Testis (tissue), 3 donors: ENCODE results near the gene AOC1. TPM values are rescaled to one million over a fixed set of nuclear protein-coding genes. Genes with fewer than 3 reads are reported as not detected.

Experiments
- DNase-seq: peaks from one replicate; pipeline ENCODE4 v3.0.0-alpha.2; 2019
- H3K27ac ChIP-seq, 2 donors: fragments of 200-600 bp; sonication (generic); one replicate each; pipeline ENCODE4 v1.5.1; 2019
- H3K27me3 ChIP-seq: fragments of 200-600 bp; sonication (generic); one replicate; pipeline ENCODE4 v1.5.1; 2019
- H3K36me3 ChIP-seq: fragments of 200-600 bp; sonication (generic); one replicate; pipeline ENCODE4 v1.5.1; 2017; ENCODE audit warnings: low read depth; ENCODE audit errors: missing control alignments
- H3K4me1 ChIP-seq: fragments of 200-600 bp; sonication (generic); one replicate; pipeline ENCODE4 v1.5.1; 2019
- H3K4me3 ChIP-seq, 2 donors: fragments of 200-600 bp; sonication (generic); one replicate each; pipeline ENCODE4 v1.5.1; 2017 to 2019
- H3K9me3 ChIP-seq: fragments of 200-600 bp; sonication (generic); one replicate; pipeline ENCODE4 v1.5.1; 2017
- POLR2A ChIP-seq: fragments of 450-650 bp; IDR thresholded peaks from one replicate; pipeline ENCODE4 v1.6.1; 2017; ENCODE audit warnings: antibody characterized with exemption, mild to moderate bottlenecking, moderate library complexity
- WGBS, 2 donors: methylation state at CpG; one replicate each; pipeline ENCODE4 v1.1.5; 2018; 5-methylcytosine and 5-hydroxymethylcytosine counted together
- intact Hi-C: fragments of 100-400 bp; cut with DNase I; formaldehyde crosslinking; loops from one replicate; pipeline ENCODE4 v1.15.1; 2023; ENCODE audit warnings: low total_unique reads
- polyA plus RNA-seq: library from polyadenylated mRNA; stranded (reverse); fragments of 350-450 nt; fragmentation: Illumina TruSeq; extraction: RNeasy Lipid Tissue Mini Kit (QIAGEN cat#74804); gene quantifications from one replicate; pipeline ENCODE4 v1.2.3, GENCODE V29; 2014; ENCODE audit warnings: low read depth, low replicate concordance; ENCODE audit not compliant: insufficient read depth
- total RNA-seq, 2 donors: library from RNA; depleted of rRNA; stranded (reverse); fragments of >200 nt; gene quantifications; one replicate each; pipeline ENCODE4 v1.2.3, GENCODE V29; 2016
- TF ChIP-seq, protein P1 (sequence below), 3 experiments: fragments of 450-650 bp in 2 of 3; fragments of 200-600 bp in 1 of 3; sonication (generic) in 1 of 3; IDR thresholded peaks; one replicate each; pipeline ENCODE4 v1.5.1; 2016 to 2019; ENCODE audit warnings: antibody characterized with exemption in 3 of 3, mild to moderate bottlenecking in 2 of 3, moderate library complexity in 1 of 3

Gene AOC1
- total and polyA plus RNA-seq, 3 donors from 2014 or later, result 2.8 to 6.2 (median 4.5) TPM

- Histone ChIP-seq H3K4me1 (no peaks in the 10 kb centered on the region), H3K4me3 (no peak overlapping the region), H3K27me3 (no peaks in the 10 kb centered on the region), H3K36me3 (no peaks in the 10 kb centered on the region), H3K9me3 (no peaks in the 10 kb centered on the region), H3K27ac (no peak overlapping the region)
- intact Hi-C loops, result no loop called here
- no peak for DNase-seq
- 62 to 81% methylated on average over 5 to 6 of the region's 6 CpGs for WGBS, 2 donors
- no peak for TF ChIP-seq POLR2A
- TF ChIP-seq, protein P1, sequence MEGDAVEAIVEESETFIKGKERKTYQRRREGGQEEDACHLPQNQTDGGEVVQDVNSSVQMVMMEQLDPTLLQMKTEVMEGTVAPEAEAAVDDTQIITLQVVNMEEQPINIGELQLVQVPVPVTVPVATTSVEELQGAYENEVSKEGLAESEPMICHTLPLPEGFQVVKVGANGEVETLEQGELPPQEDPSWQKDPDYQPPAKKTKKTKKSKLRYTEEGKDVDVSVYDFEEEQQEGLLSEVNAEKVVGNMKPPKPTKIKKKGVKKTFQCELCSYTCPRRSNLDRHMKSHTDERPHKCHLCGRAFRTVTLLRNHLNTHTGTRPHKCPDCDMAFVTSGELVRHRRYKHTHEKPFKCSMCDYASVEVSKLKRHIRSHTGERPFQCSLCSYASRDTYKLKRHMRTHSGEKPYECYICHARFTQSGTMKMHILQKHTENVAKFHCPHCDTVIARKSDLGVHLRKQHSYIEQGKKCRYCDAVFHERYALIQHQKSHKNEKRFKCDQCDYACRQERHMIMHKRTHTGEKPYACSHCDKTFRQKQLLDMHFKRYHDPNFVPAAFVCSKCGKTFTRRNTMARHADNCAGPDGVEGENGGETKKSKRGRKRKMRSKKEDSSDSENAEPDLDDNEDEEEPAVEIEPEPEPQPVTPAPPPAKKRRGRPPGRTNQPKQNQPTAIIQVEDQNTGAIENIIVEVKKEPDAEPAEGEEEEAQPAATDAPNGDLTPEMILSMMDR (IDR thresholded peaks at IDR 0.05), result no peak
Observed at GRCh38 chr7:150826061-150826849, 26.1 kb upstream of the AOC1 start.

- WGBS, 2 donors, result 87 to 98% methylated on average over 2 of the region's 2 CpGs
- Histone ChIP-seq H3K27me3 (no peaks in the 10 kb centered on the region), H3K27ac (no peak overlapping the region), H3K4me3 (no peak overlapping the region), H3K36me3 (no peaks in the 10 kb centered on the region), H3K4me1 (no peaks in the 10 kb centered on the region), H3K9me3 (no peaks in the 10 kb centered on the region)
- intact Hi-C loops, result no loop called here
- TF ChIP-seq, protein P1 (IDR thresholded peaks at IDR 0.05), result no peak
- TF ChIP-seq POLR2A, result no peak
- no peak for DNase-seq
Observed at GRCh38 chr7:150828384-150828783, 23.9 kb upstream of the AOC1 start.

- DNase-seq, result no peak
- WGBS, 2 donors, result 79 to 86% methylated on average over 1 of the region's 1 CpG
- intact Hi-C loops, result no loop called here
Observed at GRCh38 chr7:150829426-150829825, 22.9 kb upstream of the AOC1 start.

DNA sequence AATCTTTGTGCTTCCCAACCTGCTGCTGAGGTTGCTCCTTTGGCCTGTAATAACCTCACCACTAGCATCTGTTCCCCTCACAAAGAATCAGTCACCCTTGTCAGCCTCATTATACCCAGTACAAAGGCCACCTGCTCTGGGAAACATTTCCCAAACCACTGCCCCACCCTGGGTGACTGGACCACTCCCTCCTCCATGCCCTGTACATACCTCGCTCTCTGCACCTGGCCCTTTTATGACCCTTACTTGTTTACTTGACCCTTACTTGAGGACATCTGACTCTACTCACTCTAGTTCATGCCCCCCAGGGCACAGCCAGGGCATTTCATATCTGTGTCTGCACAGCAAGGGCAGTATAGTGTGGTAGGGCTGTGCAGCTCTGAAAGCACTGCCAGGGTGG lies 21.4 kb upstream of the AOC1 start:
- H3K4me1 ChIP-seq, result no peaks in the 10 kb centered on the region
- 87 to 100% methylated on average over 1 of the region's 1 CpG for WGBS, 2 donors
- no peaks in the 10 kb centered on the region for H3K9me3 ChIP-seq
- no peak for TF ChIP-seq POLR2A
- TF ChIP-seq, protein P1 (IDR thresholded peaks at IDR 0.05), result no peak
- no peaks in the 10 kb centered on the region for H3K27me3 ChIP-seq
- intact Hi-C loops, result no loop called here
- H3K4me3 ChIP-seq, result no peak overlapping the region
- DNase-seq, result no peak
- no peaks in the 10 kb centered on the region for H3K36me3 ChIP-seq
- no peak overlapping the region for H3K27ac ChIP-seq

More at GRCh38 chr7:150829426-150829825, 22.9 kb upstream of the AOC1 start:
- no peaks in the 10 kb centered on the region for H3K36me3 ChIP-seq
- H3K9me3 ChIP-seq, result no peaks in the 10 kb centered on the region
- no peaks in the 10 kb centered on the region for H3K27me3 ChIP-seq
- H3K4me1 ChIP-seq, result no peaks in the 10 kb centered on the region
- H3K4me3 ChIP-seq, result no peak overlapping the region
- TF ChIP-seq, protein P1 (IDR thresholded peaks at IDR 0.05), result no peak
- no peak for TF ChIP-seq POLR2A
- H3K27ac ChIP-seq, result no peak overlapping the region

- Histone ChIP-seq H3K27ac (no peak overlapping the region), H3K27me3 (no peaks in the 10 kb centered on the region), H3K4me1 (no peaks in the 10 kb centered on the region), H3K9me3 (no peaks in the 10 kb centered on the region), H3K36me3 (no peaks in the 10 kb centered on the region), H3K4me3 (no peak overlapping the region)
- intact Hi-C loops, result no loop called here
- WGBS, 2 donors, result 38 to 39% methylated on average over 1 of the region's 1 CpG
- no peak for DNase-seq
- no peak for TF ChIP-seq POLR2A
- TF ChIP-seq, protein P1 (IDR thresholded peaks at IDR 0.05), result no peak
Observed at GRCh38 chr7:150831851-150832250, 20.5 kb upstream of the AOC1 start.
